ENCODE measurements around the gene PLK2. TPM values are rescaled to one million over a fixed set of nuclear protein-coding genes. Genes with fewer than 3 reads are reported as not detected.

PLK2 gene
- total and polyA plus RNA-seq, 2 experiments from 2014 or later = 98.0 to 183 TPM

GRCh38 chr5:58451732-58452565, 7.9 kb downstream of the PLK2 start:
- H3K9me3 ChIP-seq (ENCODE audit: low read depth) = no peaks in the 10 kb centered on the region
- peak overlapping the region; percentile 0 for H3K27ac ChIP-seq
- no peaks in the 10 kb centered on the region for H3K27me3 ChIP-seq
- no peak overlapping the region for H2AFZ ChIP-seq
- no peak for DNase-seq (ENCODE audit: low spot score)
- H3K9me2 ChIP-seq (replicated peaks; ENCODE audit: insufficient read depth) = no peaks in the 10 kb centered on the region
- H3K4me2 ChIP-seq = no peak overlapping the region
- WGBS (ENCODE audit: low lambda C conversion rate, missing lambda C conversion rate) = 92% methylated on average over 8 of the region's 8 CpGs
- no peak overlapping the region for H3K4me3 ChIP-seq
- H4K20me1 ChIP-seq (ENCODE audit: insufficient read depth, poor library complexity, severe bottlenecking) = peaks cover 38% of the 10 kb centered on the region
- H3K36me3 ChIP-seq (replicated peaks; ENCODE audit: insufficient read depth, low read depth) = peaks cover 7% of the 10 kb centered on the region
- peaks cover 31% of the 10 kb centered on the region for H3K79me2 ChIP-seq
- H3K4me1 ChIP-seq (ENCODE audit: insufficient read depth) = peaks cover 15% of the 10 kb centered on the region
- no peak for TF ChIP-seq EZH2 (IDR thresholded peaks at IDR 0.05; ENCODE audit: borderline replicate concordance)
- no peak for TF ChIP-seq EZH2phosphoT487 (IDR thresholded peaks at IDR 0.05; ENCODE audit: low read depth, severe bottlenecking, unreplicated experiment)
- TF ChIP-seq CTCF (IDR thresholded peaks at IDR 0.05; ENCODE audit: poor library complexity) = no peak

DNA sequence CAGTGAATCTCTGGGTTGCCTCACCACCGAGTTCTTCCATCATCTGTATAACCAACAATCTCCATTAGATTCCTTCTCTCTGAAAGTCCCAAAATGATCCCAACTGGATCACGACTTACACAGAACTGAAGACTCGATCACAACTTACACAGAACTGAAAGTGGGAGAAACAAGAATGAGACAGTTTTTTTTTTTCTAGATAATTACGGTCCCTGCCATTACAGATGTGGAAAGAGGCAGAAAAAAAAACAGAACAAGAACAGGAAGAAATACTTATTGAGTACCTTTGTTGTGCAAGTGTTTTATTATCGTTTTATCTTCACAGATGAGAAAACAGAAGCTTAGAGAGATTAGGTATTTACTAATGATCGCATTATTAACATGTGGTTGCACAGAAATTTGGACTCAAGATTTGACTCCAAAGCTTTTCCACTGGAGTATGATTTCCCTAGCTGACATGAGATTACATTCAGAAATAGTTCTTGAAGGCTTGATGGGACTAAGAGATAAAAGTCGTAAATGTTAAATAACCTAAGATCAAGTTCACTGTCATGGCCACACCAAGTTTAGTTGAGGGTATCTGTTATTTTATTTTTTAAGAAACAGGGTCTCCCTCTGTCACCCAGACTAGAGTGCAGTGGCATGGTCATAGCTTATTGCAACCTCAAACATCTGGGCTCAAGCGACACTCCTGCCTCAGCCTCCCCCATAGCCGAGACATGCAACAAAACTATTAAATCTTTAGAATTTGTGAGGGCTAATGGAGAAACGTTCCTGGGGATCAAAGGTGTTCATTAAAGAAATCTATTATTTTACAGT, 8.9 kb downstream of the PLK2 start:
- no peak for DNase-seq (ENCODE audit: low spot score)
- H3K9me2 ChIP-seq (replicated peaks; ENCODE audit: insufficient read depth) = no peaks in the 10 kb centered on the region
- H4K20me1 ChIP-seq (ENCODE audit: insufficient read depth, poor library complexity, severe bottlenecking) = peaks cover 29% of the 10 kb centered on the region
- H2AFZ ChIP-seq = no peak overlapping the region
- no peak for TF ChIP-seq EZH2 (IDR thresholded peaks at IDR 0.05; ENCODE audit: borderline replicate concordance)
- no peak for TF ChIP-seq EZH2phosphoT487 (IDR thresholded peaks at IDR 0.05; ENCODE audit: low read depth, severe bottlenecking, unreplicated experiment)
- no peak for TF ChIP-seq CTCF (IDR thresholded peaks at IDR 0.05; ENCODE audit: poor library complexity)
- no peak overlapping the region for H3K27ac ChIP-seq
- no peaks in the 10 kb centered on the region for H3K9me3 ChIP-seq (ENCODE audit: low read depth)
- no peak overlapping the region for H3K4me2 ChIP-seq
- 90% methylated on average over 10 of the region's 10 CpGs for WGBS (ENCODE audit: low lambda C conversion rate, missing lambda C conversion rate)
- no peak overlapping the region for H3K4me3 ChIP-seq
- peaks cover 22% of the 10 kb centered on the region for H3K79me2 ChIP-seq
- H3K27me3 ChIP-seq = no peaks in the 10 kb centered on the region
- peaks cover 15% of the 10 kb centered on the region for H3K4me1 ChIP-seq (ENCODE audit: insufficient read depth)
- H3K36me3 ChIP-seq (replicated peaks; ENCODE audit: insufficient read depth, low read depth) = peaks cover 6% of the 10 kb centered on the region

GRCh38 chr5:58450018-58450417, 9.9 kb downstream of the PLK2 start:
- H3K36me3 ChIP-seq (replicated peaks; ENCODE audit: insufficient read depth, low read depth) = no peaks in the 10 kb centered on the region
- no peak overlapping the region for H3K4me3 ChIP-seq
- TF ChIP-seq EZH2phosphoT487 (IDR thresholded peaks at IDR 0.05; ENCODE audit: low read depth, severe bottlenecking, unreplicated experiment) (no peak), CTCF (IDR thresholded peaks at IDR 0.05; ENCODE audit: poor library complexity) (no peak), EZH2 (IDR thresholded peaks at IDR 0.05; ENCODE audit: borderline replicate concordance) (no peak)
- H3K4me2 ChIP-seq = no peak overlapping the region
- H3K27me3 ChIP-seq = no peaks in the 10 kb centered on the region
- 92% methylated on average over 3 of the region's 3 CpGs for WGBS (ENCODE audit: low lambda C conversion rate, missing lambda C conversion rate)
- peaks cover 7% of the 10 kb centered on the region for H3K4me1 ChIP-seq (ENCODE audit: insufficient read depth)
- no peak overlapping the region for H3K27ac ChIP-seq
- H3K9me2 ChIP-seq (replicated peaks; ENCODE audit: insufficient read depth) = no peaks in the 10 kb centered on the region
- peaks cover 19% of the 10 kb centered on the region for H4K20me1 ChIP-seq (ENCODE audit: insufficient read depth, poor library complexity, severe bottlenecking)
- peaks cover 12% of the 10 kb centered on the region for H3K79me2 ChIP-seq
- no peak for DNase-seq (ENCODE audit: low spot score)
- H2AFZ ChIP-seq = no peak overlapping the region
- no peaks in the 10 kb centered on the region for H3K9me3 ChIP-seq (ENCODE audit: low read depth)

Data from hepatocyte (in vitro differentiated cells).